ENCODE results near the gene LPXN. TPM values are rescaled to one million over a fixed set of nuclear protein-coding genes. Genes with fewer than 3 reads are reported as not detected.

LPXN gene
- total and polyA plus RNA-seq, 3 donors from 2014 or later = 14.5 to 17.3 (median 15.8) TPM

DNA sequence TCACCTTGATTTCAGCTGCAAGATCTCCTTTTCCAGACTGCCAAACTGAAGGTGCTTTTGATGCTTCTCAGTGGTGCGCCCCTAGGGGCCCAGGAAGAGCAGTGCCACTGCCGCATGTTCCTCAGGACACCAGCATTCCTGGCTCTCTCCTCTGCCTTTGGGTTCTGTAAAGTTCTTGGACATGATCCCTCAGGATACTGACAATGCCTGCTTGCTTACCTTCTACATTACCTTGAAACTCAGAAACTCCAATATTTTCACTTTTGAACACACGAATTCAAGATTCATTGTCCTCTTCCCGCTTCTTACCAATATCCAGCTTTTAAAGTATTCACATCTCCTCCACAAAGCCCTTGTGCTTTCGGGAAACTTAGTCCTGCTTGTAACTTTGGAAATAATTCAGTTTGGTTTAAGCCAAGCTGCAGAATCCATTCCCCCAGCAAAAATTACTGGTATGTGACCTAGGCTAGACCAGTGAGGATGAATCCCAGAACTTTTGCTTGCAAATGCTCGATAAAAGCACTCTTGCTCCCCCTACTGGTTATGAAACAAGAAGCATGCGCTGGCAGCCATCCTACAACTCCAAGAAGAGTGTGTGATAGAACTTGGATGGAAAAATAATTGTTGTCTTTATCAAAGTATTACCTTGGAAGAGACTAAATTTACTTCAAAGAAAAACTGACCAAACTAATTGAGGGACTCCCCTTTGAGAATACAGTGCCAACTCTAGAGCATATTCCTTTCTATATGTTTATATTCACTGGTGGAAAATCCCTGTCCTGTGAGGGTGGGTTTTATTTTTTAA lies 51.2 kb downstream of the LPXN start:
- peak; percentile 77 for DNase-seq

DNA sequence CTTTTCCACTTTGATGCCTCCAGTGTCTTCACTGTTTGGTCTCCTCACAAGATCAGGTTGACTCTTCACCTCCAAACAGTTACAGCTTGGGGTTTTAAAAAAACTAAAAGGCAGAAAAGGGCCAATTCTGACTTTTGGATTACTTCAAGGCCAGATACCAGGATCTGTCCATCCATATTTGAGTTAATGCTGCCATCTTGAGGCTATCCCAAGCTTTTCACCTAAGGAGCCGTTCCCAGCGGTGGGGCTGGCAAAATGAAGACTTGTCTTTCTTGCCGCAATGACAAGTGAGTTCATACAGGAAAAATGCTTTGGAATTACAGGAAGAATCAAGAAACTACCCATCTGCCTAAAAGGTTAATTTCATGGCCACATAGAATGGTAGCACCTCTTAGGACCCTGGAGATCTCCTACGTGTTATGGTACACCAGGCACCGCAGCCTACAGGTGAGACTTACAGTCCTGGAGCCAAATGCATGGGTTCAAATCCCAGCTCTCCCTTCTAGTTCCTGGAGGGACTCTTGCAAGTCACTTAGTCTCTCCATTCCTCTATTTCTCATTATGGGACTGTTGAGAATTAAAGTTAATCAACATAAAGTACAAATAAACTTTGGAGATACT lies 61.8 kb downstream of the LPXN start:
- Histone ChIP-seq H3K27me3 (no peaks in the 10 kb centered on the region), H3K9me3 (no peaks in the 10 kb centered on the region), H3K4me1 (no peaks in the 10 kb centered on the region), H3K27ac (no peak overlapping the region), H3K4me3 (no peak overlapping the region), H3K36me3 (ENCODE audit: low read depth, missing control alignments) (no peaks in the 10 kb centered on the region)
- intact Hi-C loops (cut with DNase I; ENCODE audit: low total_unique reads) = no loop called here
- peak; percentile 47 for DNase-seq
- TF ChIP-seq, protein P1, sequence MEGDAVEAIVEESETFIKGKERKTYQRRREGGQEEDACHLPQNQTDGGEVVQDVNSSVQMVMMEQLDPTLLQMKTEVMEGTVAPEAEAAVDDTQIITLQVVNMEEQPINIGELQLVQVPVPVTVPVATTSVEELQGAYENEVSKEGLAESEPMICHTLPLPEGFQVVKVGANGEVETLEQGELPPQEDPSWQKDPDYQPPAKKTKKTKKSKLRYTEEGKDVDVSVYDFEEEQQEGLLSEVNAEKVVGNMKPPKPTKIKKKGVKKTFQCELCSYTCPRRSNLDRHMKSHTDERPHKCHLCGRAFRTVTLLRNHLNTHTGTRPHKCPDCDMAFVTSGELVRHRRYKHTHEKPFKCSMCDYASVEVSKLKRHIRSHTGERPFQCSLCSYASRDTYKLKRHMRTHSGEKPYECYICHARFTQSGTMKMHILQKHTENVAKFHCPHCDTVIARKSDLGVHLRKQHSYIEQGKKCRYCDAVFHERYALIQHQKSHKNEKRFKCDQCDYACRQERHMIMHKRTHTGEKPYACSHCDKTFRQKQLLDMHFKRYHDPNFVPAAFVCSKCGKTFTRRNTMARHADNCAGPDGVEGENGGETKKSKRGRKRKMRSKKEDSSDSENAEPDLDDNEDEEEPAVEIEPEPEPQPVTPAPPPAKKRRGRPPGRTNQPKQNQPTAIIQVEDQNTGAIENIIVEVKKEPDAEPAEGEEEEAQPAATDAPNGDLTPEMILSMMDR (IDR thresholded peaks at IDR 0.05) = peak; percentile 28 to 57 (median 48)
- TF ChIP-seq POLR2A (IDR thresholded peaks at IDR 0.05) = no peak
- 39 to 47% methylated on average over 5 of the region's 5 CpGs for WGBS, 2 donors

More for the DNA sequence above, 51.2 kb downstream of the LPXN start:
- H3K36me3 ChIP-seq (ENCODE audit: low read depth, missing control alignments) = no peaks in the 10 kb centered on the region
- intact Hi-C loops (cut with DNase I; ENCODE audit: low total_unique reads) = no loop called here
- H3K4me3 ChIP-seq = no peak overlapping the region
- WGBS, 2 donors = 9 to 15% methylated on average over 7 of the region's 7 CpGs
- H3K27ac ChIP-seq = no peak overlapping the region
- no peak for TF ChIP-seq POLR2A (IDR thresholded peaks at IDR 0.05)
- TF ChIP-seq, protein P1 (IDR thresholded peaks at IDR 0.05) = peak; percentile 56 to 78 (median 78)
- H3K27me3 ChIP-seq = no peaks in the 10 kb centered on the region
- H3K4me1 ChIP-seq = peaks cover 13% of the 10 kb centered on the region
- H3K9me3 ChIP-seq = no peaks in the 10 kb centered on the region

- 66 to 75% methylated on average over 3 of the region's 3 CpGs for WGBS, 2 donors
- TF ChIP-seq POLR2A (IDR thresholded peaks at IDR 0.05) = no peak
- TF ChIP-seq, protein P1 (IDR thresholded peaks at IDR 0.05) = no peak
- no peaks in the 10 kb centered on the region for H3K27me3 ChIP-seq
- no peak overlapping the region for H3K4me3 ChIP-seq
- DNase-seq = no peak
- intact Hi-C loops (cut with DNase I; ENCODE audit: low total_unique reads) = no loop called here
- H3K4me1 ChIP-seq = no peaks in the 10 kb centered on the region
- no peak overlapping the region for H3K27ac ChIP-seq
- H3K9me3 ChIP-seq = no peaks in the 10 kb centered on the region
- no peaks in the 10 kb centered on the region for H3K36me3 ChIP-seq (ENCODE audit: low read depth, missing control alignments)
Observed at GRCh38 chr11:58511636-58512035, 64.0 kb downstream of the LPXN start.

DNA sequence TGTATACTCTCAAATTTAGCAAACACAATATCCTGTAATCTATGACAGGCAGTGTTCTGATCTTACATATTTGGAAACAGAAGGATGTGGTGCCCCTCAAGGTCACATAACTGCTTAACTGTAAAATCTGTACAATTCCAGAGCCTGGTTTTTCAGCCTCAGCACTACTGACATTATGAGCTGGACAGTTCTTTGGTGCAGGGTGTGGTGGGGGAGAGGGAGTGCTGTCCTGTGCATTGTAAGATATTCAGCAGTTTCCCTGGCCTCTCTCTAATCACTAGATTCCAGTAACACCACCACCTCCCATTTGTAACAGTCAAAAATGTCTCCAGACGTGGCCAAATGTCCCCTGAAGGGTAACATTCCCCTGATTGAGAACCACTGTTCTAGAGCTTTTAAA lies 65.9 kb downstream of the LPXN start:
- H3K9me3 ChIP-seq = no peaks in the 10 kb centered on the region
- TF ChIP-seq, protein P1 (IDR thresholded peaks at IDR 0.05) = no peak
- TF ChIP-seq POLR2A (IDR thresholded peaks at IDR 0.05) = no peak
- no peak for DNase-seq
- H3K27ac ChIP-seq = no peak overlapping the region
- intact Hi-C loops (cut with DNase I; ENCODE audit: low total_unique reads) = no loop called here
- no peaks in the 10 kb centered on the region for H3K4me1 ChIP-seq
- H3K27me3 ChIP-seq = no peaks in the 10 kb centered on the region
- no peaks in the 10 kb centered on the region for H3K36me3 ChIP-seq (ENCODE audit: low read depth, missing control alignments)
- WGBS, 2 donors = 41 to 53% methylated on average over 1 of the region's 1 CpG
- no peak overlapping the region for H3K4me3 ChIP-seq
